ENCODE results near the gene TNFSF15.

Gene TNFSF15

GRCh38 chr9:114826431-114826830 is 20.6 kb upstream of the TNFSF15 start:
- in situ Hi-C loops (cut with HindIII; ENCODE audit: low sequenced_read_pairs), result no loop called here

- in situ Hi-C loops (cut with HindIII; ENCODE audit: low sequenced_read_pairs), result no loop called here
Measured at GRCh38 chr9:114825126-114825795, 19.4 kb upstream of the TNFSF15 start.

- in situ Hi-C loops (cut with HindIII; ENCODE audit: low sequenced_read_pairs), result no loop called here
Measured at GRCh38 chr9:114824110-114824509, 18.3 kb upstream of the TNFSF15 start.

- in situ Hi-C loops (cut with HindIII; ENCODE audit: low sequenced_read_pairs), result no loop called here
Measured at GRCh38 chr9:114823441-114823840, 17.6 kb upstream of the TNFSF15 start.

DNA sequence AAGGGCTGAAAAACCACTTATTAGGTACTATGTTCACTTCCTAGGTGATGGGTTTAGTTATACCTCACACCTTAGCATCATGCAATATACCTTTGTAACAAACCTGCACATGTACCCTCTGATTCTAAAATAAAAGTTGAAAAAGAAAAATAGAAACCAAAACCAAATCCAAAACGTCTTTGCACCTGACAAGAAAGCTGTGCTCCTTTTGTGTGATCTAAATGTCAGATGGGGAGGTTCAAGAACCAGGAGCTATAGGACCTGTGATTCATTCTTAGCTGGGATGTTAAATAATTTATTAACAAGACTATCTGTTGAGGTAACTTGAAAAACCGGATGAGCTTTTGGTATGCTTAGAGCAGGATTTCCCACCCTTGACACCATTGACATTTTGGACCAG is 16.9 kb upstream of the TNFSF15 start:
- in situ Hi-C loops (cut with HindIII; ENCODE audit: low sequenced_read_pairs), result no loop called here

- in situ Hi-C loops (cut with HindIII; ENCODE audit: low sequenced_read_pairs), result no loop called here
Measured at GRCh38 chr9:114820776-114821501, 15.1 kb upstream of the TNFSF15 start.

GRCh38 chr9:114818178-114818577 is 12.3 kb upstream of the TNFSF15 start:
- in situ Hi-C loops (cut with HindIII; ENCODE audit: low sequenced_read_pairs), result no loop called here

GRCh38 chr9:114813717-114814418 is 8.0 kb upstream of the TNFSF15 start:
- in situ Hi-C loops (cut with HindIII; ENCODE audit: low sequenced_read_pairs), result no loop called here

- in situ Hi-C loops (cut with HindIII; ENCODE audit: low sequenced_read_pairs), result no loop called here
Measured at GRCh38 chr9:114811966-114812636, 6.3 kb upstream of the TNFSF15 start.

DNA sequence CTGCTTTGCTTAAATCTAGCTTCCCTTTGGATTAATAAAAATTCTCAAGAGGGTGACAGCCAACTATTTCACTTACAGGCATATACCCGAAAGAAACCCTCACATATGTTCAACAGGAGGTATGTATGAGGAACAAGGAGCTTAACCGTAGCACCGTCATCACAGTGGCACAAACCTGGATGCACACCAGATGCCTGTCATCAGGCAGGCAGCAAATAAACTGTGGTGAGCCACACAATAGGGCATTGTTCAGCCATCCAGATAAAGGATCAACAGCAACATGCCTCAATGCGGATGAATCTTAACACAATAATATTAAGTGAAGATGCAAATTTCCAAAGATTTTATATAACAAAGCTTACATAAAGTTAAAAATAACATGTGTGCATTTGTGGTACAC is 5.5 kb upstream of the TNFSF15 start:
- in situ Hi-C loops (cut with HindIII; ENCODE audit: low sequenced_read_pairs), result no loop called here

- in situ Hi-C loops (cut with HindIII; ENCODE audit: low sequenced_read_pairs), result no loop called here
Measured at GRCh38 chr9:114810614-114811013, 4.8 kb upstream of the TNFSF15 start.

DNA sequence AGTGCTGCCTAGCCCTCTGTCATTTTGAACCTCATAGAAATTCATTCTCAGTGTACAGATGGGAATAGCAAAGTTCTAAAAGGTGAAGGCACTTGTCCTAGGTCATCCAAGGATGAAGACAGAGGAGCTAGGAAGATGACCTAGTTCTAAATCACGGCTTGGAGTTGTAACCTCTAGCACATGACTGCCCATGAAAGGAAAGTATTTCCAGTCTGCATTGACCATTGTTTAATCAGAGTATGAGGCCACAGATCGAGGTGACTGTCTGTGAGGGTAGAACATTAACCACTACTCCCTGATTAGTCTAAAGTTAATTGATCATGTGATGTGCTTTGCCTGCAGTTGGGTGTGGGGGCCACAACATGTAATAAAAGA is 674 bp upstream of the TNFSF15 start:
- in situ Hi-C loops (cut with HindIII; ENCODE audit: low sequenced_read_pairs), result no loop called here

- in situ Hi-C loops (cut with HindIII; ENCODE audit: low sequenced_read_pairs), result no loop called here
Measured at GRCh38 chr9:114804505-114804904, 1.3 kb downstream of the TNFSF15 start.

DNA sequence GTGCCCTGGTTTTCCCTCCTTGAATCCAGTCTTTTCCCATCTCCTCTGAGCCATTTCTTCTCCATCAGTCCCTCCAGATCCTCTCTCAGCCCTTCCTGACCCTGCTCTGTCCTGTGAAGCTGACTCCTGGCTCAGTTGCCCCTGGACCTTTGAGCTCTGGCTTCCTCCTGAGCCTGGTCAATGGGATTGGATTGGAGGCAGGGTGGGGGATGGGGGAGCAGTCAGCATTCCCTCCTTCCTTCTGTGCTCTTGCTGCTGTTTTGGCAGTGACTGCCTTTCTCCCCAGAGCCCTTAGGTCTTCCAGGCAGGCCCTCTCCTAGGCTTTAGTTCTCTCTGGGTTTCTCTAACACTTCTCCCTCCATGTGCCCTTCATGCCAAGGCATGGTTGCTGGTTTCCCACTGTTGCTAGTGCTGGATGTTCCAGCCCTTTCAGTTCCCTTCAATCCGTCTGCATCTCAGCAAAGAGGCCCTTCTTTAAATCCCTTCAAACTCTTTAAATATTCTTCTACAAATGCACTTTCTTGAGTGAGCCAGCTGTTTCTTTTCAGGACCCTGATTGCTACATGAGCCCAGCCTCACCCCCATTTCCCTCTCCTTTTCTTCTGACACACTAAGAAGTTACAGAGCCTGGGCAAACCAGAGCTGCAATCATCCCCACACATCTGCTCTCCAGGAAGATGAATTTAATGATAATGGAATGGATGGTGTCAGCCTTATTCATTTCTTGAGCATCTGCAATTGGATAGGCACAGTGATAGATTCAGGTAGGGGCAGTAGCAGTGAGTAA is 2.2 kb downstream of the TNFSF15 start:
- in situ Hi-C loops (cut with HindIII; ENCODE audit: low sequenced_read_pairs), result no loop called here

DNA sequence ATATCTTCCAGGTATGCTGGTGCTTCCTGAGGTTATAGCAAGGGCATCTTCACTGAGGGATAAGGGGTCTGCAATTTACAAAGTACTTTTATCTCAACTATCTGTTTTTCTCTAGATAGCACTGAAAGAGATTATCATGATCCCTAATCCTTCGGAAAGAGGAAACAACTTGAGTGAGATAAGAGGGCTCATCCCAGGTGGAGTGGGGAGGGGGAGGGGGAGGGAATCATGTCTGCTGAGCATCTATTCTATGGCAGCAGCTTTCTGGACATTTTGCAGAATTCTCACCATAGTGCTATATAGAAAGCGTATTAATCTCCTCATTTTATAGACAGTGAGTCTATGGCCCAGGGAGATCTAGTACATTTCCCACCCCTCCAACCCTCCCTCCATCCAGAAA is 5.9 kb downstream of the TNFSF15 start:
- in situ Hi-C loops (cut with HindIII; ENCODE audit: low sequenced_read_pairs), result no loop called here

DNA sequence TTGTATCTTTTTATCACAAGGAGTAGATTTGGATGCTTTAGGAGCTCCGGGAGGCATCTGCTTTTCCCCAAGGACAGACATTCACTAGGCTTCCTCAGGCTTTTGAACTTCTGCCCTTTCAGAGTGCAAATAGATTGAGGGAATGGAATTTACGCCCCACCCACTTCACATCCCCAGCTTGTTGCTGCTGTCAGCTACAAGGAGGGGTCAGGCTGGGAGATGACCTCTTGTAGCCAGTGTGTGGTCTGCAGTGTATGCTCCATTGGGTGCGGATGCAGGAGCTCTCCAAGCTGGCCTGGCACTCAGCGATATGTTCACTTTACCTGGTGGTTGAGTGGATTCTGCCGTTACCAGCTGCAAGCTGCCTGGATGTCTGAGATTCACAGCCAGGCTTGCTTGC is 6.4 kb downstream of the TNFSF15 start:
- in situ Hi-C loops (cut with HindIII; ENCODE audit: low sequenced_read_pairs), result no loop called here

DNA sequence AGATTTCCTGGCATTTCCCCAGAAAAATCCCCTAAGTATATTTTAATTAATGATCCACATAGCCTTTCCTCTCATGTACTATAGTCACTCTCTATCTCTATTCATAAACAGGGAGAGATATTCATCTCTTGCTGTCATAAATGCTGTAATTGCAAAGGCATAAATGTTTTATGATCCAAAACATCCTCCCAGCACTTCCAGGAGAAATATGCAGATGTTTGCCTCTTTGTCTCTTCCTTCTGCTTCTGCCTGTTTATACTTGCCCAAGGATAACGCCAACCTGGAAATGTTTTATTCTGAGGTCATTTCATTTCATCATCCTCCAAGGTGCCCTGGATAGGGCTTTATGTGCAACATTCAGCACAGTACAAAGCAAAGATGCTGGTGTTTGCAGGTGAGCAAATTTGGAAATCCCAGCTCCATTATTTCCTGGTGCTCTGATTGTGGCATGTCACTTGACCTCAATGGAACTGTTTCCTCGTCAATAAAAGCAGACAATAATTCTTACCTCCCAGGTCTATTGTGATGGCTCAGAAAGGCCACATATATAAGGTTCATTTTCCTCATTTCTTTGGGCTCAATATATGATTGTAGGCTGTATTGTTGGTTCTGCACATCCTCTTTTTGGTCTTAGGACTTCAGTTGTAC is 6.9 kb downstream of the TNFSF15 start:
- in situ Hi-C loops (cut with HindIII; ENCODE audit: low sequenced_read_pairs), result no loop called here

DNA sequence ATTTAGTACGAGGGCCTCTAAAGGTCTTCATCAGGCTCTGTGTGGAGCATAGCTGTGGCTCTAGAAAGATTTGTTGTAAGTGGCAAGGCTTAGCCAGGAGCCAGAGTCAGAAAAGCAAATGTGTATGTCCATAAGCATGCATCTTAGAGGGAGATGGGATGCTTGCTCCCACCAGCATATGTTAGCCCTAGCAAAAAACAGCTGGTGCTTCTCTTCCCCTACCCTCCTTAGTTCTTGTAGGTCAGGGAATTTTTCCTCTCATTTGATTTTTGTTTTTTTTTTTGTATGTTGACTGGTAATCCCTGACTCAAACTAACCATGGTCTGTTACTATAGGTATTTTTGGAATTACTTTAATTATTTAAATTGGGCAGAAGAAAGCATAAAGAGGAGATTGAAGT is 7.7 kb downstream of the TNFSF15 start:
- in situ Hi-C loops (cut with HindIII; ENCODE audit: low sequenced_read_pairs), result no loop called here

GRCh38 chr9:114792396-114792795 is 13.4 kb downstream of the TNFSF15 start:
- in situ Hi-C loops (cut with HindIII; ENCODE audit: low sequenced_read_pairs), result no loop called here

GRCh38 chr9:114791736-114792135 is 14.1 kb downstream of the TNFSF15 start:
- in situ Hi-C loops (cut with HindIII; ENCODE audit: low sequenced_read_pairs), result no loop called here
